Measurements from ENCODE around the gene GRM2.

DNA sequence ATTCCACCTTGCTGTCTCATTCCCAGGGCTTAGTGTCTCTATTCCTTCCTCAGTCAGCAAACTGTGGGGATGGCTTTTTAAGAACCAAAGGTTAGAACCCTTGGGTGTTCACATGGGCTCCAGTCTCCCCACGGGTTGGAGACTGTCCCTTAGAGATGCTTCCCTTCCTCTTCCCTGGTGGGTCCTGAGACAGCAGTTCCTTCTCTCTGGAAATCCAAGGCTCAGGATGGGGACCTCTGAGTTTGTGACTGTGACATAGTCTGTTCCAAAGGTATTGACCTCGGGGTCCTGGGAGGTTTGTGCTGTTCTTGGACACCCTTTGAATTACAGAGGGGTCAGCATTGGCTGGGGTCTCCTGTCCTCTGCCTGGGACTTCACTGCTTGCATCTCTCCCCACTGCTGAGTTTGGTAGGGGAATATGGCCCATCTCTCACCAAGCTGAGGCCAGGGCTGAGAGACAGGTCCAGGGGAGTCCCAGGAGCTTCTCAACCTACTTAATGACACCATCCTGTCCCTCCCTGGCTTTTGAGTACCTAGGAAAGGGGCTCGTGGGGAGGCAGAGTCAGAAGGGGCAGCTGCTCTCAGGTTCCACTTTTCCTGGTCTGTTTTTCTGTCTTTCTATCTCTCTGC lies 1.5 kb downstream of the GRM2 start:
- TF ChIP-seq, protein P1, sequence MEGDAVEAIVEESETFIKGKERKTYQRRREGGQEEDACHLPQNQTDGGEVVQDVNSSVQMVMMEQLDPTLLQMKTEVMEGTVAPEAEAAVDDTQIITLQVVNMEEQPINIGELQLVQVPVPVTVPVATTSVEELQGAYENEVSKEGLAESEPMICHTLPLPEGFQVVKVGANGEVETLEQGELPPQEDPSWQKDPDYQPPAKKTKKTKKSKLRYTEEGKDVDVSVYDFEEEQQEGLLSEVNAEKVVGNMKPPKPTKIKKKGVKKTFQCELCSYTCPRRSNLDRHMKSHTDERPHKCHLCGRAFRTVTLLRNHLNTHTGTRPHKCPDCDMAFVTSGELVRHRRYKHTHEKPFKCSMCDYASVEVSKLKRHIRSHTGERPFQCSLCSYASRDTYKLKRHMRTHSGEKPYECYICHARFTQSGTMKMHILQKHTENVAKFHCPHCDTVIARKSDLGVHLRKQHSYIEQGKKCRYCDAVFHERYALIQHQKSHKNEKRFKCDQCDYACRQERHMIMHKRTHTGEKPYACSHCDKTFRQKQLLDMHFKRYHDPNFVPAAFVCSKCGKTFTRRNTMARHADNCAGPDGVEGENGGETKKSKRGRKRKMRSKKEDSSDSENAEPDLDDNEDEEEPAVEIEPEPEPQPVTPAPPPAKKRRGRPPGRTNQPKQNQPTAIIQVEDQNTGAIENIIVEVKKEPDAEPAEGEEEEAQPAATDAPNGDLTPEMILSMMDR (IDR thresholded peaks at IDR 0.05) = no peak
- TF ChIP-seq ZFX (IDR thresholded peaks at IDR 0.05; ENCODE audit: borderline replicate concordance) = no peak

Data from 22Rv1 (cell line).